GM10266 (cell line): Measurements from ENCODE around the gene PSMD2.

ENCODE experiments used
- DNase-seq: peaks from one replicate; pipeline ENCODE4 v3.0.0; 2012; ENCODE audit errors: extremely low spot score
- TF ChIP-seq, protein P1 (sequence below): IDR thresholded peaks from 2 replicates; pipeline ENCODE4 v1.5.1; 2012; ENCODE audit warnings: mild to moderate bottlenecking, low read depth; ENCODE audit not compliant: control insufficient read depth, insufficient read depth; ENCODE audit errors: missing control alignments

PSMD2 gene

GRCh38 chr3:184354121-184354728 lies 55.2 kb downstream of the PSMD2 start:
- peak; percentile 87 for DNase-seq
- TF ChIP-seq, protein P1, sequence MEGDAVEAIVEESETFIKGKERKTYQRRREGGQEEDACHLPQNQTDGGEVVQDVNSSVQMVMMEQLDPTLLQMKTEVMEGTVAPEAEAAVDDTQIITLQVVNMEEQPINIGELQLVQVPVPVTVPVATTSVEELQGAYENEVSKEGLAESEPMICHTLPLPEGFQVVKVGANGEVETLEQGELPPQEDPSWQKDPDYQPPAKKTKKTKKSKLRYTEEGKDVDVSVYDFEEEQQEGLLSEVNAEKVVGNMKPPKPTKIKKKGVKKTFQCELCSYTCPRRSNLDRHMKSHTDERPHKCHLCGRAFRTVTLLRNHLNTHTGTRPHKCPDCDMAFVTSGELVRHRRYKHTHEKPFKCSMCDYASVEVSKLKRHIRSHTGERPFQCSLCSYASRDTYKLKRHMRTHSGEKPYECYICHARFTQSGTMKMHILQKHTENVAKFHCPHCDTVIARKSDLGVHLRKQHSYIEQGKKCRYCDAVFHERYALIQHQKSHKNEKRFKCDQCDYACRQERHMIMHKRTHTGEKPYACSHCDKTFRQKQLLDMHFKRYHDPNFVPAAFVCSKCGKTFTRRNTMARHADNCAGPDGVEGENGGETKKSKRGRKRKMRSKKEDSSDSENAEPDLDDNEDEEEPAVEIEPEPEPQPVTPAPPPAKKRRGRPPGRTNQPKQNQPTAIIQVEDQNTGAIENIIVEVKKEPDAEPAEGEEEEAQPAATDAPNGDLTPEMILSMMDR: peak; percentile 94

DNA sequence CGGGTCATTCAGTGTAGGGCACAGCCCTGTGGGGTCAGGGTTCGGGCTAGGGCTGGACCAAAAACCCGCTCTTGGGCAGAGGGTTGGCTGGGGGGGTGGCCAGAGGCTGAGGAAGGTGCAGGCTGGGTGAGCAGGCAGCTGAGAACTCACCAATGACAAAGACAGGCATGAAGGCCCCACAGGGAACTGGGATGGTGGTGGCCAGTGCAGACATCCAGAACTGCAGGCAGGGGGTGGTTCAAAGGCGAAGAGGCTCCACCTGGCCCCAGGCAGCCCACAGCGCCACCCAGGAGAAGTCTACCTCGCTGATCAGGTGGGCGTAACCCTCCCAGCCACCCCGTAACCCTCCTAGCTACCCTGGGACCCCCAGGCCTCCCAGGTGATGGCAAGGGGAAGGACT lies 55.7 kb downstream of the PSMD2 start:
- DNase-seq: no peak
- TF ChIP-seq, protein P1: no peak

GRCh38 chr3:184355261-184356040 lies 56.4 kb downstream of the PSMD2 start:
- no peak for DNase-seq
- TF ChIP-seq, protein P1: no peak

DNA sequence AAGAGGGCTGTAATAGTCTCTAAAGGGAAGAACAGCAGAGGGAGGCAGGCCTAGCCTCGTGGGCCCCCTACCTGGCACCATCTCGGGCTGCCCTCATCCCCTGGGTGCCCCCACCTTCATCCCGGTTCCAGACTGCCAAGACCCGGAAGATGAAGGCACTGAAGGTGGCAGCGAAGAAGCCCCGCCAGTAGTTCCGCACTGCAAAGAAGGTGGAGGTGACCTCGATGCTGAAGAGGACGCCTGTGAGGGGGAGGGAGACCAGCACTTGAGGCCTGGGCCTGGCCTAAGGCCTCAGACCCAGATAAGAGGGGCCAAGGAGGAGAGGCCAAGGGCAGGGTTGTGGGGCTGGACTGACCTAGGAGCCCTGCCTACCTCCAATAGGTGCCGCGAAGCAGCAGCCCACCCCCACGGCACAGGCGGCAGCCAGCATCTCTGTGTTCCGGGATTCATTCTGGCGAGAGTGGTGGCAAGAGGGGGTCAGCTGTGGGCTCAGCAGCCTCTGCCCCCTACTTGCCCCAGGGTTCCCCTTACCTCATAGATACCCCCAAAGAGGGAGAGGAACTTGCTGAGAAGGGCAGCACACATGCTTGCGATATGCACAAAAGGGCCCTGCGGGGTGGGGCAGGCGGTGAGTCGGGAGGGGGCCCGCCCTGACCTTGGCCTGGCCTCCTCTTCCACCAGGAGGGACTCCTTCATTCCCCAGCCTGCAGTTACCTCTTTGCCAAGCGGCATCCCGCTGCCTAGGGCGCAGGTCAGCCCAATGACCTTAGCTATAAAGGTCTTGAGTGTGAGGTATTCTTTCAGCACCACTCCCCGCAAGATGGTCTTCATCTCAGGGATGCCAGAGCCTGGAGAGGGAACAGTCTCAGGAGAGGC lies 58.4 kb downstream of the PSMD2 start:
- DNase-seq: no peak
- TF ChIP-seq, protein P1: no peak

DNA sequence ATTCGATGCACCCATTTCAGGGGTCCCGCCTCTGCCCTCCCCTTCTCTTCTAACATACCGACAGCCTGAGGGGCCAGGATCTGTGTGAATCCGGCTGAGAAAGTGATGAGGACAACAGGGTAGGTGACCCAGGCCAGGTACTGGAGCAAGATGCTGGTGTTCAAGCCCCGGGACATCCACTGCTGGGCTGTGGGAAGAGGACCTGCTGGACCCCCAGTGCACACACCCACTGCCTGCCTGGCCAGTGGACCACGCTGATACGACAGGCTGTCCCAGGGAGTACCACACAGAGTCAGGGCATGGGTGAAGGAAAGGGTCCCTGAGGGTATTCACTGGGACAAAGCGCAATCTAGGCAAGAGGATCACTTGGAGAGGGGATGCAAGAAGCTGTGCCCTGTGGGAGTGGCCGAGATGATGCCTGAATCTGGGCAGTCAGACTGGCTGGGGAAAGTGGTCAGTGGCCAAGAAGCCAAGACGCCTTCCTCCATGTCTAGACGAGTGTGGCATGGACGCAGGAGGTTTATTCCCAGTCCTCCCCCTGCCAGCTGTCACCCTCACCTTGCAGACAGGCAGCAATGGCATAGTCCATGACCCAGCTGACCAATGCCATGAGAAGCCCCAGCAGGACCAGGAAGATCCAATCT lies 59.2 kb downstream of the PSMD2 start:
- no peak for DNase-seq
- TF ChIP-seq, protein P1: no peak
